Dedifferentiated amniotic fluid mesenchymal stem cell (primary cell): ENCODE data around the gene GPC3.
"Not testable (repeated sequence)": the region's sequence is repeated elsewhere in the genome, so short reads cannot be mapped to it uniquely, and the experiment has no call there.

Experiments used
- DNase-seq: peaks from one replicate; pipeline ENCODE4 v3.0.0-alpha.2; 2016; ENCODE audit errors: extremely low spot score

GPC3 gene

GRCh38 chrX:133995759-133996158, 10.4 kb upstream of the GPC3 start:
- DNase-seq, result no peak

DNA sequence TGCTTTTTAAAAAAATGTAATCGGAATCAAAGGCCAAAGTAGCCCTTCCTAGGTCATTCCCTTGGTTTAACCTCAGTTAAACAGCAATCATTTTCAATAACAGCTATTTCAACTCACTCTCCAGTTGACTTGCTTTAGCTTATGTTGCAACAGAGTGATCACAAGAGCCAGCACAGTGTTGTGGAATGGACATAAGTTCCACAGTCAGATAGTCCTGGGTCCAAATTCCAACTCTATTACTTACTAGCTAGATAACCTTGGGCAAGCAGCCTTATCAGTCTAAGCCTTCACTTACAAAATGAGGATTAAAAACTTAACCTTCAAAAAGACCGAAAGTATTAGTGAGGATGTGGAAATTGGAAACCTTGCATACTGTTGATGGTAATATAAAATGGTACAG, 9.2 kb upstream of the GPC3 start:
- no peak for DNase-seq

GRCh38 chrX:133992882-133993281, 7.5 kb upstream of the GPC3 start:
- DNase-seq, result no peak

DNA sequence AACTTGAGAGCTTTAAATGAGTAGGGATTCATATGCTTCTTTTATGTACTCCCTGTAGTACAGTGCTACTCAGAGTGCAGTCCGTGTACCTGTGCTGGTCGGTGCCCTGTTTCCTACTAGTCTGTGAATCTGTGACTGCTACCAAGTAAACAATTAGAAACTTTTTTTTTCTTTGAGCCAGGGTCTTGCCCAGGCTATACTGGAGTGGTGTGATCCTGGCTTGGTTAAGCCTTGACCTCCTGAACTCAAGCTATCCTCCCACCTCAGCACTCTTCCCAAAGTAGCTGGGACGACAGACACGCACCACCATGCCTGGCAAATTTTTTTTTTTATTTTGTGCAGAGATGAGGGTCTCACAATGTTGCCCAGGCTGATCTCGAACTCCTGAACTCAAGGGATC, 6.4 kb upstream of the GPC3 start:
- no peak for DNase-seq

- DNase-seq, result not testable (repeated sequence)
Observed at GRCh38 chrX:133991057-133991456, 5.7 kb upstream of the GPC3 start.

DNA sequence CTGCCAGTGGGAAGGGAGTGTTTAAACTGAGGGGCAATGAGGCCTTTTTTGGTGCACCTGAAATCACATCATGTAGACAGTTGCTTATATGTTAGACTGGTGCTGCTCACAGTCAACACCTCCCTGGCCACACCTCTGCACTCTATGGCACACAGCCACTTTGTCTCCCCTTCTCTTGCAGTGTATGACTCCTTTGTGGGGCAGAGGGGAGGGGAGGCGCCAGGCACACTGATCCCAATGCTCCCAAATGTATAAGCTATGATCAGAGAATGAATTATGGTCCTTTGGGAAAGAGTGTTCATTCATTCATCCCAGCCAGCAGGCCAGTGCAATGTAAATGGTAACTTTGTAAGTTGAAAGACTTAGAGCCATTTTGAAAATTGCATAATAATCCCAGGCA, 4.6 kb upstream of the GPC3 start:
- no peak for DNase-seq

DNA sequence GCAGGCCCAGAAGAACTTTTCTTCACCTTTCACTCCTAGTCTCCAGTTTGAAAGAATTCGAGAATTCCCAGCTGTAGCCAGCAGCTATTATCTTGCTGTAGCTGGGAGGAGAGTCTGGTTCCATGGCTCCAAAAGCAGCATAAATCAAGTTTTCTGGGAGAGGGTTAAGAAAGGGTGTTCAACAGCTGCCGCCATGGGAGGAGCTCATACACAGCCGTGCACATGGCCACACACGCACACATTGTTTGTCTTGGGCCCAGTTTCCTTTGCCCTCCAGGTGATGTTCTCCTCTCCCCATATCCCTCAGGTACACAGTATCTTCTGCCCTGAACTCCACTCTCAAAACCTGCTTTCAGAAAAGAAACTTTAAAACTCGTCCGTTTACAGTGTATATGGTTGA, 4.1 kb upstream of the GPC3 start:
- DNase-seq, result no peak

- no peak for DNase-seq
Observed at GRCh38 chrX:133988010-133988409, 2.6 kb upstream of the GPC3 start.

DNA sequence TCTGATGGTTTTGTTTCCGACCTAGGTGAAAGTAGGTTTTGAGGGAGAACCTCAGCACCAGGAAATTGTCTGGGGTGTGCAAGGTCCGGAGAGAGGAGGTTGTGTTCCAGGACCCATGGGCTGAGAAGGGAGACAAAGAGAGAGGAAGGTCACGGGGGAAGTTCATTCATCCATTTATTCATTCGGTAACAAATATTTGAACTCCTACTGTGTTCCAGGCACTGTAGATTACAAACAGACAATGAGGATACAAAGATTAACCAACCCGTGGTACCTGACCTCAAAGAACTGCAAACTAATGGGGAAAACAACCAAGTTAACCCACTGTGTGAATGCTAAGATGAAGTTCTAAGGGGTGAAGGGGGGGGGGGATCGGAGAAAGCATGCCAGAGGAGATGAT, 1.8 kb upstream of the GPC3 start:
- DNase-seq, result no peak

GRCh38 chrX:133985967-133986683, 731 bp upstream of the GPC3 start:
- DNase-seq, result no peak

DNA sequence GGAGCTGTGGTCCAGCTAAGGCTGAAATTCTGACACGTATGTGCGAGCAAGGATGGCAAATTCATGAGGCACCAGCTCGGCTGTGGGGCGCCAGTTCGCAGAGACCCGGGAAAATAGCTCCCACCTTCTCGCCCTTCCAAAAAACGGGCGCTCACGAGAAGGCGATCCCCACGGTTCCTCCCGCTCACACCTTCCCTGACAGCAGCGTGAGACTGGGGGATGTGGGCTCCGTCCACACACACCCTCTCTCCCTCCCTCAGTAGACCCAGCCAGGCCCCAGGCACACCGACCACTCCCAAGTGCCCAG, 584 bp downstream of the GPC3 start:
- DNase-seq, result no peak

- DNase-seq, result no peak
Observed at GRCh38 chrX:133983974-133984845, 1.2 kb downstream of the GPC3 start.

GRCh38 chrX:133983256-133983973, 2.0 kb downstream of the GPC3 start:
- no peak for DNase-seq

- DNase-seq, result peak; percentile 69
Observed at GRCh38 chrX:133981924-133982323, 3.5 kb downstream of the GPC3 start.

- no peak for DNase-seq
Observed at GRCh38 chrX:133980832-133981588, 4.4 kb downstream of the GPC3 start.

DNA sequence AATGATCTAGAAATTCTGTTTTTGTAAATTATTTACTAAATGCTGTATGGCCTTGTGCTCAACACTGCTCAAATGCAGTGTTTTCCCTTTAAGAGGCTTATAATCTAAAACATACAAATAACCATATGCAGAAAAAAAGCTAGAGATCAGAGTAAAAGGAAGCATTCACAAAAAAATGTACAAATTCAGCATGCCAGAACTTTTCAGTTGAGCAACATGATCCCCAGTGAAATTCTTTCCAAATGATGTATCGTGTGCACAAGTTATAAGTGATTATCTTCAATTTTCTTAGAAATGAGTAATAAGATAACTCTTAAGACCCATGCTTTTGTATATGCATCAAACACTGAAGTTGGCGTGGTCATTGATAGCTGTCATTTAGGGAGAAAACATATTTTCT, 5.0 kb downstream of the GPC3 start:
- peak; percentile 71 for DNase-seq

DNA sequence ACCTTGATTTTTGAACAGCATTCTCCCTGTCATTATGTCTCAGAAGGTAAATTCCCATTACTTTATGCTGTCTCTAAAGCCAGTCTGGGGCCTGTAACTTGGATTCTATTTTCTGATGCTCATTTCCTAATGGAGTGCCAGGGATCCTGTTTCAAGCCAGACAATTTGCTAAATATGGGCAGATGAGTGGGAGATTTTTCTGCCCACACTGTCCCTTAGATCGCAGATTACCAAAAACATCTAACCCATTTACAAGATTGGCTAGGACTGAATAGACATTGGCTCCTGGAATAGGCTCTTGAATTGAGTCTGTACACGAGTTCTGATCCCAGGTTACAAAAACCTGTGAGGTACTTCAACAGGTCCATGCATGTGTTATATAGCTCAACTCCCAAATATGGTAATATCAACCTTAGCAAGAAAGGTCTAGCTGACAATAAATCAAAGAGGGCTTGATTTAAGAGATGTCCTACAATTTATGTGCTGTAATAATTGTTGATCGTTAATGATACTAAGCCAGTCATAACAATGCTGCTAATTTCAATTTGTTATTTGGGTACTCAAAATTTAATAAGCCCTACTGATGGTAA, 5.7 kb downstream of the GPC3 start:
- no peak for DNase-seq

DNA sequence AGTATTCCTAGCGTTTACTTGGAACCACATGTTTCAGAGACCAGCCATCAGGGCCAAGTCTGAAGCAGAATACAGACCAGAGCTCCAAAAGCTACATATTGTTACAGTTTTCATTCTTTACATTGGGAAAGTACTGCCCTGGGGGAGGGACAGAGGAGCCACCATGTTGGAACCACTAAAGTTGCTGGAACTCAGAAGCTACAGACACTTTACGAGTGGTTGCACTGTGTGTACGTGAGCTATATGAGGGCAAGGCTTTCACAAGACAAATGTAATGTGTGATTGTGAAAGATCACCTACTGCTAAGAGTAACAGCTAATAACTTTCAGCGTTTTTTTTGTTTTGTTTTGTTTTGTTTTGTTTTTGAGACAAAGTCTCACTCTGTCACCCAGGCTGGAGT, 11.7 kb downstream of the GPC3 start:
- DNase-seq, result no peak

GRCh38 chrX:133972916-133973315, 12.5 kb downstream of the GPC3 start:
- DNase-seq, result no peak

GRCh38 chrX:133971586-133971985, 13.8 kb downstream of the GPC3 start:
- DNase-seq, result no peak

DNA sequence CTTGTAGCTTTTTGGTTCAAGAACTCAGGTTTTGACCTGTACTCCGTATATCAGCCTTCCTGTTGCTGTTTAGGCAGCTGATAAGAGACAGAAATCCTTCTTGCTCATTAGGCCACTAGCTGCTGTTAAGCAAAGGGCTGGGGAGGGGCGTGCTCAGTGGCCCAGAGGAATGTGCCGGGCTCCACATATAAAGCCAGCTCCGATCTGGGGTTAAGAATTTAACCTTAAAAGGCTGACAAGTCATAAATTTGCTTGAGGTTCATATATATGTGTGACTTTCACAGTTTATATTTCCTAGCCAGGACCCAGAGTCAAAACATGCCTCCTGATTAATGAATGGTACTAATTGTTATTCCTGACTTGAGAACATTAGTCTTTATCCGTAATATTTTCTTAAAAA, 15.3 kb downstream of the GPC3 start:
- no peak for DNase-seq

DNA sequence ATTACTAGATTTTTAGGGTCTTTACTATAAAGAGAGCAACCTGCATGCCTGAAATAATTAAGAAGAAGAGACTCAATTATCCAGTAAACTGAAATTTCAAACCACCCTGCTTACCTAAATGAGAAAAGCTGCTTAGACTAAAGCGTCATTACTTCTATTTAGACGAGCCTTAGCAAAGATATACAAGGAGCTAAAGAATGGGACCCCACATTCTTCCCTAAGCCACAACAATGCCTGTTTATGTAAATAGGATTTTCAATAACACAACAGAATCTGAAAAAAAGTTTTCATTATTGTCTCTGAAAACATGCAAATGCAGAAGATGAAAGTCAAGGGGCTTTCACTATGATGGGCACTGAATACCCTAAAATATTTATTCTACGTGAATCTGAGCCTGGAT, 16.2 kb downstream of the GPC3 start:
- no peak for DNase-seq
